Measurements from ENCODE around the gene CDH10.

DNA sequence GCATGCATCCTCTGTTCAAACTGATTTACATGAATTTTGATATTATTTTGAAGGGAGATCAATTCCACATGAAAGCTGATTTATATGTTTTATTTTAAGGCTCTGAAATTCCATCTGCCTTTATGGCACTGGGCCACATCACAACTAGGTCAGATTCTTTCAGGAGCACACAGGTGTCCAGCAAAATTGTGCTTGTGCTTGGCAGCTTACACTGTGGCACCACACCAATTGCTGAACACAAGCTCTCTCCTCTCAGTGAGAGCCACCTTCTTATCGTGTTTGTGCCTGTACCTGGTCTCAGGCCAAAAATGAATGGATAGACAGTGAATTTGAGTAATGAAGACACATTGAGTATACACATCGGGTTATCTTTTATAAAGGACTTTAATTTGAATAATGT, 200.4 kb downstream of the CDH10 start:
- TF ChIP-seq, protein P1, sequence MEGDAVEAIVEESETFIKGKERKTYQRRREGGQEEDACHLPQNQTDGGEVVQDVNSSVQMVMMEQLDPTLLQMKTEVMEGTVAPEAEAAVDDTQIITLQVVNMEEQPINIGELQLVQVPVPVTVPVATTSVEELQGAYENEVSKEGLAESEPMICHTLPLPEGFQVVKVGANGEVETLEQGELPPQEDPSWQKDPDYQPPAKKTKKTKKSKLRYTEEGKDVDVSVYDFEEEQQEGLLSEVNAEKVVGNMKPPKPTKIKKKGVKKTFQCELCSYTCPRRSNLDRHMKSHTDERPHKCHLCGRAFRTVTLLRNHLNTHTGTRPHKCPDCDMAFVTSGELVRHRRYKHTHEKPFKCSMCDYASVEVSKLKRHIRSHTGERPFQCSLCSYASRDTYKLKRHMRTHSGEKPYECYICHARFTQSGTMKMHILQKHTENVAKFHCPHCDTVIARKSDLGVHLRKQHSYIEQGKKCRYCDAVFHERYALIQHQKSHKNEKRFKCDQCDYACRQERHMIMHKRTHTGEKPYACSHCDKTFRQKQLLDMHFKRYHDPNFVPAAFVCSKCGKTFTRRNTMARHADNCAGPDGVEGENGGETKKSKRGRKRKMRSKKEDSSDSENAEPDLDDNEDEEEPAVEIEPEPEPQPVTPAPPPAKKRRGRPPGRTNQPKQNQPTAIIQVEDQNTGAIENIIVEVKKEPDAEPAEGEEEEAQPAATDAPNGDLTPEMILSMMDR (conservative IDR thresholded peaks at IDR 0.05; ENCODE audit: low read depth, low read length): no peak
- TF ChIP-seq FOS (IDR thresholded peaks at IDR 0.05; ENCODE audit: low read depth, low read length) (no peak), POLR2A (IDR thresholded peaks at IDR 0.05; ENCODE audit: low read depth, low read length) (no peak), SMC3 (IDR thresholded peaks at IDR 0.05; ENCODE audit: low read depth, low read length) (no peak), MAZ (IDR thresholded peaks at IDR 0.05; ENCODE audit: borderline replicate concordance, low read depth, low read length) (no peak), CEBPB (IDR thresholded peaks at IDR 0.05; ENCODE audit: low read depth, low read length) (no peak), MAFK (IDR thresholded peaks at IDR 0.05; ENCODE audit: low read depth, low read length) (no peak), RAD21 (IDR thresholded peaks at IDR 0.05; ENCODE audit: low read length) (no peak), RFX5 (IDR thresholded peaks at IDR 0.05; ENCODE audit: low read depth, low read length) (no peak), NFE2L2 (IDR thresholded peaks at IDR 0.05; ENCODE audit: low read depth, low read length) (no peak)
- TF ChIP-seq, protein P2, sequence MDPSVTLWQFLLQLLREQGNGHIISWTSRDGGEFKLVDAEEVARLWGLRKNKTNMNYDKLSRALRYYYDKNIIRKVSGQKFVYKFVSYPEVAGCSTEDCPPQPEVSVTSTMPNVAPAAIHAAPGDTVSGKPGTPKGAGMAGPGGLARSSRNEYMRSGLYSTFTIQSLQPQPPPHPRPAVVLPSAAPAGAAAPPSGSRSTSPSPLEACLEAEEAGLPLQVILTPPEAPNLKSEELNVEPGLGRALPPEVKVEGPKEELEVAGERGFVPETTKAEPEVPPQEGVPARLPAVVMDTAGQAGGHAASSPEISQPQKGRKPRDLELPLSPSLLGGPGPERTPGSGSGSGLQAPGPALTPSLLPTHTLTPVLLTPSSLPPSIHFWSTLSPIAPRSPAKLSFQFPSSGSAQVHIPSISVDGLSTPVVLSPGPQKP (IDR thresholded peaks at IDR 0.05; ENCODE audit: borderline replicate concordance, low read depth, low read length): no peak
- TF ChIP-seq, protein P3, sequence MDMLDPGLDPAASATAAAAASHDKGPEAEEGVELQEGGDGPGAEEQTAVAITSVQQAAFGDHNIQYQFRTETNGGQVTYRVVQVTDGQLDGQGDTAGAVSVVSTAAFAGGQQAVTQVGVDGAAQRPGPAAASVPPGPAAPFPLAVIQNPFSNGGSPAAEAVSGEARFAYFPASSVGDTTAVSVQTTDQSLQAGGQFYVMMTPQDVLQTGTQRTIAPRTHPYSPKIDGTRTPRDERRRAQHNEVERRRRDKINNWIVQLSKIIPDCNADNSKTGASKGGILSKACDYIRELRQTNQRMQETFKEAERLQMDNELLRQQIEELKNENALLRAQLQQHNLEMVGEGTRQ (IDR thresholded peaks at IDR 0.05; ENCODE audit: low read depth, low read length): no peak

Data from IMR-90 (cell line).